Right lobe of liver (tissue), 6 donors: ENCODE results near the gene PRR5. TPM values are rescaled to one million over a fixed set of nuclear protein-coding genes. Genes with fewer than 3 reads are reported as not detected.
A peak's percentile ranks its signal among the peaks of the same experiment; 100 is the strongest.

ENCODE experiments used
- ATAC-seq, 4 donors: fragments of 200-7000 bp; cut with Tn5 transposase; one replicate each; pipeline ENCODE4 v1.9.1; 2020; ENCODE audit warnings: mild to moderate bottlenecking in 4 of 4, moderate library complexity in 4 of 4
- DNase-seq, 3 donors: peaks; one replicate each; pipeline ENCODE4 v3.0.0-alpha.2; 2020
- H3K27ac ChIP-seq, 3 donors: fragments of 200-600 bp; one replicate each; pipeline ENCODE4 v1.8.0; 2022
- H3K27me3 ChIP-seq, 2 donors: fragments of 200-600 bp; one replicate each; pipeline ENCODE4 v1.8.0; 2022
- H3K36me3 ChIP-seq, 4 donors: fragments of 200-600 bp; sonication (generic) in 1 of 4; one replicate each; pipeline versions ENCODE4 v1.5.1 to v1.8.0; 2017 to 2022; ENCODE audit warnings: control low read depth in 1 of 4
- H3K4me1 ChIP-seq, 4 donors: fragments of 200-600 bp; sonication (generic) in 1 of 4; one replicate each; pipeline versions ENCODE4 v1.5.1 to v1.8.0; 2017 to 2022; ENCODE audit warnings: control low read depth in 1 of 4
- H3K4me3 ChIP-seq, 3 donors: fragments of 200-600 bp; one replicate each; pipeline ENCODE4 v1.8.0; 2022
- H3K9me3 ChIP-seq, 4 donors: fragments of 200-600 bp; sonication (generic) in 1 of 4; one replicate each; pipeline versions ENCODE4 v1.5.1 to v1.8.0; 2017 to 2022; ENCODE audit warnings: control low read depth in 1 of 4
- POLR2A ChIP-seq: fragments of 450-650 bp; IDR thresholded peaks from one replicate; pipeline ENCODE4 v1.6.1; 2017; ENCODE audit warnings: antibody characterized with exemption, mild to moderate bottlenecking
- WGBS: methylation state at CpG from one replicate; pipeline ENCODE4 v1.1.6; 2018; ENCODE audit warnings: low coverage, low lambda C conversion rate; ENCODE audit not compliant: insufficient coverage; ENCODE audit errors: missing lambda C conversion rate; 5-methylcytosine and 5-hydroxymethylcytosine counted together
- intact Hi-C, 2 donors: fragments of 100-400 bp; cut with DNase I; formaldehyde crosslinking; loops; one replicate each; pipeline versions ENCODE4 v1.11.2 to v1.14.1; 2022
- total RNA-seq, 6 experiments: library from RNA; depleted of rRNA in 2 of 6; stranded (reverse); fragments of >200 nt in 2 of 6; fragmentation: NEBNext Ultra II Directional in 3 of 6; extraction: Animal tissue kit (Norgen Biotek cat#: 25700) in 3 of 6; gene quantifications; one replicate each; pipeline versions ENCODE4 v1.1.0 to v1.2.4, GENCODE V29; 2016 to 2023
- TF ChIP-seq, protein P1 (sequence below), 4 donors: fragments of 200-600 bp in 3 of 4; fragments of 450-650 bp in 1 of 4; IDR thresholded peaks; one replicate each; pipeline versions ENCODE4 v1.5.1 to v1.8.0; 2016 to 2022; ENCODE audit warnings: antibody characterized with exemption in 4 of 4, mild to moderate bottlenecking in 2 of 4
- donor health status: DM: no; HTN: yes; CAD: no.
- donor health status: DM: no; HTN: no; CAD: no.
- donor health status: DM: no; HTN: no; CAD: no.
- donor health status: DM: no; HTN: yes; CAD: no.
- donor health status: DM: no; HTN: yes; CAD: no.

The PRR5 gene
- total RNA-seq, 6 experiments from 2014 or later = 14.1 to 25.3 (median 20.2) TPM

DNA sequence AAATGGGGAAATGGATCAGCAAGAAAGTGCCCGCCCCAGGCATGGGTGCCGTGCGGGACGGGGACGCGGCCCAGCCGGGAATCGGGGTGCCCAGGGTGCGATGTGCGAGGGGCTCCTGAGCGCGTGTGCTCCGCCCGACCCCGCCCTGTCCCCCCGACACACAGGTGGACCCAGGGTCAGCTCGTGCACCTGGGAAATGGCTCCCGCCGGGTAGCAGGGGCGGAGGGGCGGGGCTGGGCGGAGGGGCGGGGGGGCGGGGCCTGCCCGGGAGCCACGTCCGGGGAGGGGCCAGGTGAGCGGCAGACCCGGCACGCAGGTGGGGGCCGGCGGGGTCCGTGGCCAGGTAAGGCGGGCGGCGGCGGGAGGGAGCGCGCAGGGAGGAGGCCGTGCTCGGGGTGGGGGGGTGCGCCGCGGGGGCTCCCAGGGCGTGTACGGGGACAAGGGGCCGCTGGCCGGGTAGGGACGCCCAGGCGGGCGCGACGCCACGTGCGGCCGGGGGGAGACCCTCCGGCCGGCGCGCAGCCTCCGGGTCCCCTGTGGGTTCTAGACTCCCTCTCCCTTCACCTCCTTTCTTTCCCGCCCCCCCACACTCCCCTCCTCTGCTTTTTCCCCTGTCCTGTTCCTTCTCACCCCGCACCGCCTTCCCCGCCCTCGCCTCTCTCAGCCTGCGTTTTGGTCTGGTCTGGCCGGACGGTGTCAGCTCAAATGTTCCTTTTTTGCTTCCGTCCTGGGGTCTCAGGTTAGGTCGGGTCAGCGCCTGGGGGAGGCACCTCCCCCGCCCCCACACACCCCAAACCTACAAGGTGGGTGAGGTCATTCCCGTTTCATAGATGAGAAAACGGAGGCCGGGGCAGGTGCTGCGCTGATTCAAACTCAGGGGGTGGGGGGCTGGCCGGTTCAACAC, 50.5 kb downstream of the PRR5 start, which contains the start of gene ARHGAP8:
Gene ARHGAP8, plus strand, starts transcription at position 291 of the 904 bp plus-strand sequence. CDS start 33,953 bp downstream, outside the sequence.
- Histone ChIP-seq H3K27me3 (no peaks in the 10 kb centered on the region), H3K4me3 (peak within 1 kb of the TSS in 2 of 3 donors; percentile 34 to 40), H3K36me3 (no peaks in the 10 kb centered on the region), H3K27ac (no peak within 1 kb of the TSS), H3K4me1 (no peaks in the 10 kb centered on the region), H3K9me3 (no peaks in the 10 kb centered on the region)
- ATAC-seq = peak in 2 of 4 donors; percentile 44 to 68
- intact Hi-C loops = no loop called here
- TF ChIP-seq POLR2A = no peak
- TF ChIP-seq, protein P1, sequence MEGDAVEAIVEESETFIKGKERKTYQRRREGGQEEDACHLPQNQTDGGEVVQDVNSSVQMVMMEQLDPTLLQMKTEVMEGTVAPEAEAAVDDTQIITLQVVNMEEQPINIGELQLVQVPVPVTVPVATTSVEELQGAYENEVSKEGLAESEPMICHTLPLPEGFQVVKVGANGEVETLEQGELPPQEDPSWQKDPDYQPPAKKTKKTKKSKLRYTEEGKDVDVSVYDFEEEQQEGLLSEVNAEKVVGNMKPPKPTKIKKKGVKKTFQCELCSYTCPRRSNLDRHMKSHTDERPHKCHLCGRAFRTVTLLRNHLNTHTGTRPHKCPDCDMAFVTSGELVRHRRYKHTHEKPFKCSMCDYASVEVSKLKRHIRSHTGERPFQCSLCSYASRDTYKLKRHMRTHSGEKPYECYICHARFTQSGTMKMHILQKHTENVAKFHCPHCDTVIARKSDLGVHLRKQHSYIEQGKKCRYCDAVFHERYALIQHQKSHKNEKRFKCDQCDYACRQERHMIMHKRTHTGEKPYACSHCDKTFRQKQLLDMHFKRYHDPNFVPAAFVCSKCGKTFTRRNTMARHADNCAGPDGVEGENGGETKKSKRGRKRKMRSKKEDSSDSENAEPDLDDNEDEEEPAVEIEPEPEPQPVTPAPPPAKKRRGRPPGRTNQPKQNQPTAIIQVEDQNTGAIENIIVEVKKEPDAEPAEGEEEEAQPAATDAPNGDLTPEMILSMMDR (IDR thresholded peaks at IDR 0.05) = no peak
- DNase-seq = no peak
- WGBS = 4% methylated on average over 33 of the region's 78 CpGs

DNA sequence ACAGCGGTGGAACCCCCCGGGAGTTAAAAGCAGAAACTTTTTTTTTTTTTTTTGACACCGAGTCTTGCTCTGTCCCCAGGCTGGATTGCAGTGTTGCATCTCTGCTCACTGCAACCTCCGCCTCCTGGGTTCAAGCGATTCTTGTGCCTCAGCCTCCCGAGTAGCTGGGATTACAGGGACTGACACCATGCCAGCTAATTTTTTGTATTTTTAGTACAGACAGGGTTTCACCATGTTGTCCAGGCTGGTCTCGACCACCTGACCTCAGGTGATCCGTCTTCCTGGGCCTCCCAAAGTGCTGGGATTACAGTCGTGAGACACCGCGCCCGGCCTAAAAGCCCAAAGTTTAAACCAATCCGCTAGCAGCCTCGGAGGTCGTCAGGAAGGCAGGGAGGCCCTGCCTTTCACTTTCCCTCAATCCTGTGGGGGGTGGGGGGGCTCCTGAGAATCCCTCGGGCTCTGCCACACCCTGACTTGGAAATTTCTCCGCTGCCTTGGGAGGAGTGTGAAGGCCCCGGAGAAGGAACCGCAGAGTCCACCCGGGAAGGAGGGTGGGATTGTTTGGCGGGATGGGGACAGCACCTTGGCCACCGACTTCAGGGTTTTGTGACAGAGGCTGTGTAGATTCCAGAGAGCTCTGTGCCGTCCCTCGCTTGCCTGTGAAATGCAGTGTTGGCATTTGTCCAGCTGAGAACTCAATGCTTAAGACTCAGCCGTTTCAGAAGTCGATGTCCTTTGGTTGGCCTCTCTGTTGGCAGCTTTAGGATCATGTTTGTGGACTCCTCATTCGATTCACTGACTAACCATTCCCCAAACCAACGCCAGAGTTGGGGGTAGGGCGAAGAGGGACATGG, 51.4 kb downstream of the PRR5 start:
- DNase-seq = no peak
- no peak overlapping the region for H3K27ac ChIP-seq
- no peak overlapping the region for H3K4me3 ChIP-seq
- ATAC-seq = peak in 1 of 4 donors; percentile 20
- TF ChIP-seq, protein P1 (IDR thresholded peaks at IDR 0.05) = no peak
- no peak for TF ChIP-seq POLR2A
- WGBS = 21% methylated on average over 23 of the region's 29 CpGs
- no peaks in the 10 kb centered on the region for H3K27me3 ChIP-seq
- intact Hi-C loops = no loop called here
- no peaks in the 10 kb centered on the region for H3K9me3 ChIP-seq
- no peaks in the 10 kb centered on the region for H3K4me1 ChIP-seq
- H3K36me3 ChIP-seq = no peaks in the 10 kb centered on the region

DNA sequence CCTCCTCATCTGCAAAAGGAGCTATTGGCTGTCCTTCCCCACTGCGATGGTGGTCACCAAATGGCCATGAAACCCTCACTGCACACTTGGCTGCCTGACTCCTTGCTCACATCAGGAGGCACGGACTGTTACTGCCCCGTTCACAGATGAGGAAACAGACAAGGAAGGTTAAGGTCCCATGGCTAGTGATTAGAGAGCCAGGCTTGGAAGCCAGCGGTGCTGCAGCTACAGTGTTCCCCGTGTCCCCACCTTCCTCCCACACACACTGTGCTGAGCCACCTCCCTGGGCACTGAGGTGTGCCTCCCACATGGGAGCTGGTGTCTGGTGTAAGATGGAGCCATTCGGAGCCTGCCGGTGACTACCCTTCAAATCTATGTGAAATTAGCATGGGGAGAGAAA, 53.0 kb downstream of the PRR5 start:
- intact Hi-C loops = no loop called here
- H3K27ac ChIP-seq = no peak overlapping the region
- H3K4me1 ChIP-seq = no peaks in the 10 kb centered on the region
- ATAC-seq = no peak
- no peak overlapping the region for H3K4me3 ChIP-seq
- WGBS = 34% methylated on average over 5 of the region's 7 CpGs
- H3K9me3 ChIP-seq = no peaks in the 10 kb centered on the region
- no peaks in the 10 kb centered on the region for H3K36me3 ChIP-seq
- TF ChIP-seq, protein P1 (IDR thresholded peaks at IDR 0.05) = no peak
- TF ChIP-seq POLR2A = no peak
- H3K27me3 ChIP-seq = no peaks in the 10 kb centered on the region
- no peak for DNase-seq

DNA sequence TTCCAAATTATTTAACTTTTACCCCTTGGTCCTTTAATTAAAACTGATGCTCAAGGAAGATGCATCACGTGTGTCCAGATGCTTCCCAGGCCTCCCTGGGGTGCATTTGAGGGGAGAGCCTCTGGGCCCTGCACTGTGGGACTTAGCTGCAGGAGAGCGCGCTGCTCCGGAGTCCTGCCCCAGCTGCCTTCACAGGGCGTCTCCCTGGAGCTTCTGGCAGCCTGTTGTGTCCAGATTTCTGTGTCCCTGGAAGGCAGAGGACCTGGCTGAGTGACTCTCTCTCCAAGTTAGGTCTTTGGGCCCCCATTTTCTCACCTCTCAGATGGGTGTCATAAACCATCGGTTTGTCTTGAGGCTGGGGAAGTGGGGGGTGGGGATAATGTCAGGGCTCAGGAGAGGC, 53.4 kb downstream of the PRR5 start:
- no peak overlapping the region for H3K4me3 ChIP-seq
- DNase-seq (no peak), ATAC-seq (no peak)
- WGBS = 9% methylated on average over 2 of the region's 6 CpGs
- TF ChIP-seq POLR2A = no peak
- TF ChIP-seq, protein P1 (IDR thresholded peaks at IDR 0.05) = no peak
- no peaks in the 10 kb centered on the region for H3K36me3 ChIP-seq
- H3K27ac ChIP-seq = no peak overlapping the region
- H3K27me3 ChIP-seq = no peaks in the 10 kb centered on the region
- no peaks in the 10 kb centered on the region for H3K9me3 ChIP-seq
- H3K4me1 ChIP-seq = no peaks in the 10 kb centered on the region
- intact Hi-C loops = no loop called here
